ENCODE data around the gene GLUD1. TPM values are rescaled to one million over a fixed set of nuclear protein-coding genes. Genes with fewer than 3 reads are reported as not detected.
"Not testable (repeated sequence)": the region's sequence is repeated elsewhere in the genome, so short reads cannot be mapped to it uniquely, and the experiment has no call there.

GLUD1 gene
- polyA plus RNA-seq, 1 experiment = 78.6 TPM

DNA sequence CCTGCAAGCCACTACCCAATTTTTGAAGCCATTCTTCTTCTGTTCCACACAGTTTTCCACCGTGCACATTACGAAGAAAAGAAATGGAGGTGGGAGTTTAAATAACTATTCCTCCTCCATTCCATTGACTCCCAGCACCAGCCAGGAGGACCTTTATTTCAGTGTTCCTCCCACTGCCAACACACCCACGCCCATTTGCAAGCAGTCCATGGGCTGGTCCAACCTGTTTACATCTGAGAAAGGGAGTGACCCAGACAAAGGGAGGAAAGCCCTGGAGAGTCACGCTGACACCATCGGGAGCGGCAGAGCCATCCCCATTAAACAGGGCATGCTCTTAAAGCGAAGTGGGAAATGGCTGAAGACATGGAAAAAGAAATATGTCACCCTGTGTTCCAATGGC, 86.3 kb downstream of the GLUD1 start:
- H3K4me3 ChIP-seq (ENCODE audit: low read depth, low read length); CTCF ChIA-PET; H3K27me3 ChIP-seq (ENCODE audit: control insufficient read depth, insufficient read depth, low read length); DNase-seq (ENCODE audit: low read depth); H3K36me3 ChIP-seq (ENCODE audit: control insufficient read depth, insufficient read depth, low read length); POLR2A ChIA-PET: not testable (repeated sequence)

DNA sequence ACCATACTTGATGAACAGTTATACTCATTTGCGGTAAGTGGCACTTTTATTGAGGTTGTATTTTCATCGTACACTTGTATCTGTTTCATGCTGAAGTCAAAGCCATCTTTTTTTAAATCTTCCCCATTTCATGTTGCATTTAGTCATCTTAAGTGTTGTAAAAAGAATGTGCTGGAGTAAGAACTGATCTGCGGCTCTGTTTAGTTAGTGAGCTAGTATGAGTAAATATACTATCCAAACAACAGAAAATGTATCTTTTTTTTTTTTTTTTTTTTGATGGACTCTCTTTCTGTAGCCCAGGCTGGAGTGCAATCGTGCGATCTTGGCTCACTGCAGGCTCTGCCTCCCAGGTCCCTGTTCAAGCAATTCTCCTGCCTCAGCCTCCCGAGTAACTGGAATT, 87.0 kb downstream of the GLUD1 start:
- DNase-seq (ENCODE audit: low read depth); POLR2A ChIA-PET: not testable (repeated sequence)

DNA sequence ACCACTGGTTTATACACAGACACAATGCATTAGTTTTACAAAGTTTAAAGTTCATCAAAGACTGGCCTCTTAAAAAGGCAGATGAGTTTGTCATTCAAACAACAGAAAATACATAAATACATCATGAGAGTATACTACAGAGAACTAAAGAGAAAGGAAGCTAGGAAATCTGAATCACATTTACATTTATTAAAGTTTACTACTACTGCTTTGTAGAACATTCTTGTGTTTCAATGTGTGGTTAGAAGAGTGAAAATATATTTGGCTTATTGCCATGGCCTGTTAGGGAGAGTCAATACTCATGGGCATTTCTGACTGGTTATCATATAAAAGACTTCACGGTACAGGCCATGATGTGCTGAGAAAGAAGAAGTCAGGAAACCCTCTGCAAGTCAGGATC, 87.5 kb downstream of the GLUD1 start:
- DNase-seq (ENCODE audit: low read depth); CTCF ChIA-PET; H3K27me3 ChIP-seq (ENCODE audit: control insufficient read depth, insufficient read depth, low read length); H3K4me3 ChIP-seq (ENCODE audit: low read depth, low read length); H3K36me3 ChIP-seq (ENCODE audit: control insufficient read depth, insufficient read depth, low read length); POLR2A ChIA-PET: not testable (repeated sequence)

More for the DNA sequence above, 87.0 kb downstream of the GLUD1 start:
- H3K4me3 ChIP-seq (ENCODE audit: low read depth, low read length); H3K27me3 ChIP-seq (ENCODE audit: control insufficient read depth, insufficient read depth, low read length); CTCF ChIA-PET; H3K36me3 ChIP-seq (ENCODE audit: control insufficient read depth, insufficient read depth, low read length): not testable (repeated sequence)

DNA sequence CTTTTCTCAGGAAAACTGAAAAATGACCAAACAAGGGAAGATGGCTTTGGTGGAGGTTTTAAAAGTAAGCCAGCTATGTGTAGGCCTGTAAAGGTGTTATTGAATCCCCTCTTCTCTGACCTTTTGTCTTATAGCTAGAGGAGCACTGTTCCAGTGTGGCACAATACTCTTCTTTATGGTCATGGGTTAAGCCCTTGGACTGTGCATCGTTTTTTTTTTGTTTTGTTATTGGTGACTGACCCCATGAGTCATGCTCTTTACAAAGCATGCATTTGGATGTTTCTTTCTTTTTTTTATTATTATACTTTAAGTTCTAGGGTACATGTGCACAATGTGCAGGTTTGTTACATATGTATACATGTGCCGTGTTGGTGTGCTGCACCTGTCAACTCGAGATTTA, 94.2 kb downstream of the GLUD1 start:
- no peak for DNase-seq (ENCODE audit: low read depth)
- POLR2A ChIA-PET = no interaction called here

More for the DNA sequence above, 94.2 kb downstream of the GLUD1 start:
- Histone ChIP-seq H3K27me3 (ENCODE audit: control insufficient read depth, insufficient read depth, low read length) (no peaks in the 10 kb centered on the region), H3K36me3 (ENCODE audit: control insufficient read depth, insufficient read depth, low read length) (no peaks in the 10 kb centered on the region), H3K4me3 (ENCODE audit: low read depth, low read length) (no peak overlapping the region)
- CTCF ChIA-PET = no interaction called here
- TF ChIP-seq, protein P1, sequence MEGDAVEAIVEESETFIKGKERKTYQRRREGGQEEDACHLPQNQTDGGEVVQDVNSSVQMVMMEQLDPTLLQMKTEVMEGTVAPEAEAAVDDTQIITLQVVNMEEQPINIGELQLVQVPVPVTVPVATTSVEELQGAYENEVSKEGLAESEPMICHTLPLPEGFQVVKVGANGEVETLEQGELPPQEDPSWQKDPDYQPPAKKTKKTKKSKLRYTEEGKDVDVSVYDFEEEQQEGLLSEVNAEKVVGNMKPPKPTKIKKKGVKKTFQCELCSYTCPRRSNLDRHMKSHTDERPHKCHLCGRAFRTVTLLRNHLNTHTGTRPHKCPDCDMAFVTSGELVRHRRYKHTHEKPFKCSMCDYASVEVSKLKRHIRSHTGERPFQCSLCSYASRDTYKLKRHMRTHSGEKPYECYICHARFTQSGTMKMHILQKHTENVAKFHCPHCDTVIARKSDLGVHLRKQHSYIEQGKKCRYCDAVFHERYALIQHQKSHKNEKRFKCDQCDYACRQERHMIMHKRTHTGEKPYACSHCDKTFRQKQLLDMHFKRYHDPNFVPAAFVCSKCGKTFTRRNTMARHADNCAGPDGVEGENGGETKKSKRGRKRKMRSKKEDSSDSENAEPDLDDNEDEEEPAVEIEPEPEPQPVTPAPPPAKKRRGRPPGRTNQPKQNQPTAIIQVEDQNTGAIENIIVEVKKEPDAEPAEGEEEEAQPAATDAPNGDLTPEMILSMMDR (IDR thresholded peaks at IDR 0.05; ENCODE audit: insufficient read depth, low read depth, low read length) = no peak

Small RNA genes within 50 kb of the gene (small RNA-seq; reads per million reads assigned to genes)
- not detected for gene AL136982.5 (ENCODE audit: insufficient read length, low read depth, low replicate concordance)
- gene FAM25A (ENCODE audit: insufficient read length, low read depth, low replicate concordance) = not detected
- not detected for gene RNU6-529P (ENCODE audit: insufficient read length, low read depth, low replicate concordance)

Other genes with a start within 250 kb of the GLUD1 start
- 1.9 and 2.7 TPM in 2 replicates for gene MMRN2, start 137.2 kb downstream of the GLUD1 start, polyA plus RNA-seq (2011; rRNA removed)
- gene SNCG, start 136.2 kb downstream of the GLUD1 start, polyA plus RNA-seq (2011; rRNA removed) = 6.3 and 9.7 TPM in 2 replicates
- gene ADIRF, start 126.4 kb downstream of the GLUD1 start, polyA plus RNA-seq (2011; rRNA removed) = 42.1 and 64.4 TPM in 2 replicates
- gene FAM25A, start 74.5 kb downstream of the GLUD1 start, polyA plus RNA-seq (2011; rRNA removed) = not detected in 2 replicates
- 7.7 and 15.9 TPM in 2 replicates for gene SHLD2, start 363 bp upstream of the GLUD1 start, polyA plus RNA-seq (2011; rRNA removed)
- gene NUTM2A, start 130.6 kb upstream of the GLUD1 start, polyA plus RNA-seq (2011; rRNA removed) = 0.36 and 0.70 TPM in 2 replicates